ENCODE data around the gene SYCE1. TPM values are rescaled to one million over a fixed set of nuclear protein-coding genes. Genes with fewer than 3 reads are reported as not detected.

Gene SYCE1
- total and polyA plus RNA-seq, 2 of the 8 experiments (the other 6 are each of a cell fraction or from before 2014, with no cell fraction given): not detected

- no peak overlapping the region for H3K4me2 ChIP-seq (ENCODE audit: insufficient read depth in 1 of 2, low read depth in 2 of 2, low read length in 2 of 2)
- H3K23ac ChIP-seq (ENCODE audit: insufficient read length): no peak overlapping the region
- H3K14ac ChIP-seq (ENCODE audit: insufficient read length): no peak overlapping the region
- ChIA-PET POLR2A (ENCODE audit: partially characterized antibody) (no interaction called here), CTCF (ENCODE audit: partially characterized antibody) (interaction anchor here (0.6 kb wide), 1 partner anchor 357 kb away, joined by 3 read pairs; no protein-coding TSS in a partner anchor)
- H2BK20ac ChIP-seq (ENCODE audit: low read length): no peak overlapping the region
- no peak overlapping the region for H2BK12ac ChIP-seq (ENCODE audit: low read depth, low read length)
- H3K36me3 ChIP-seq (ENCODE audit: control insufficient read depth in 2 of 4, insufficient read depth in 4 of 4, low read length in 3 of 4): no peaks in the 10 kb centered on the region
- no peak overlapping the region for H4K5ac ChIP-seq (ENCODE audit: insufficient read length, low read depth, low read length)
- no peak overlapping the region for H3K4ac ChIP-seq (replicated peaks; ENCODE audit: insufficient read length, low read depth, low read length)
- H3K18ac ChIP-seq (ENCODE audit: extremely low read depth, low read length): no peak overlapping the region
- H2BK5ac ChIP-seq (ENCODE audit: low read depth, low read length): no peak overlapping the region
- no peak overlapping the region for H3K56ac ChIP-seq (replicated peaks; ENCODE audit: insufficient read length, low read depth, low read length)
- H2BK120ac ChIP-seq (replicated peaks; ENCODE audit: low read depth, low read length): no peak overlapping the region
- no peak overlapping the region for H4K91ac ChIP-seq (replicated peaks; ENCODE audit: insufficient read length, low read length)
- no peak for DNase-seq (ENCODE audit: low read depth in 1 of 2, low spot score in 2 of 2)
- WGBS, 2 experiments (ENCODE audit: extremely low coverage in 1 of 2, insufficient coverage in 1 of 2, insufficient read length in 1 of 2, insufficient replicate concordance in 2 of 2, low coverage in 1 of 2, low lambda C conversion rate in 2 of 2, missing lambda C conversion rate in 1 of 2): 49% methylated on average over 6 of the region's 6 CpGs; no CpG with 5 or more reads in 1 of the 2 experiments
- H2AFZ ChIP-seq (ENCODE audit: low read length): no peak overlapping the region
- no peaks in the 10 kb centered on the region for H4K20me1 ChIP-seq (replicated peaks in 1 of 2; ENCODE audit: control insufficient read depth in 1 of 2, insufficient read depth in 2 of 2, low read length in 2 of 2)
- H3K27me3 ChIP-seq (replicated peaks in 1 of 4; ENCODE audit: control insufficient read depth in 3 of 4, extremely low read depth in 1 of 4, insufficient read depth in 3 of 4, low read length in 3 of 4): no peaks in the 10 kb centered on the region
- H3K23me2 ChIP-seq (ENCODE audit: low read depth, low read length): no peaks in the 10 kb centered on the region
- H2BK15ac ChIP-seq (ENCODE audit: low read length): no peak overlapping the region
- H3K9me3 ChIP-seq (ENCODE audit: insufficient read depth in 2 of 2, low read depth in 1 of 2, low read length in 1 of 2): peaks cover 46 to 58% of the 10 kb centered on the region in 2 experiments
- H3K9ac ChIP-seq (replicated peaks in 1 of 4; ENCODE audit: extremely low read depth in 1 of 4, low read depth in 3 of 4, low read length in 3 of 4): no peak overlapping the region
- no peaks in the 10 kb centered on the region for H3K4me1 ChIP-seq (replicated peaks in 1 of 4; ENCODE audit: control insufficient read depth in 3 of 4, insufficient read depth in 4 of 4, low read length in 3 of 4)
- H3K79me1 ChIP-seq (ENCODE audit: low read depth, low read length): no peaks in the 10 kb centered on the region
- no peak overlapping the region for H3K4me3 ChIP-seq (ENCODE audit: extremely low read depth in 1 of 4, insufficient read depth in 2 of 4, low read depth in 3 of 4, low read length in 4 of 4)
- H2AK5ac ChIP-seq (ENCODE audit: low read depth, low read length): no peak overlapping the region
- no peak overlapping the region for H3K27ac ChIP-seq (ENCODE audit: low read depth, low read length)
- no peaks in the 10 kb centered on the region for H3K79me2 ChIP-seq (ENCODE audit: control insufficient read depth in 1 of 2, insufficient read depth in 2 of 2, low read length in 2 of 2)
- TF ChIP-seq CBX5 (IDR thresholded peaks at IDR 0.05; ENCODE audit: low read depth, low read length) (no peak), RFX5 (IDR thresholded peaks at IDR 0.05; ENCODE audit: borderline replicate concordance, low read depth, low read length) (no peak), CEBPB (IDR thresholded peaks at IDR 0.05; ENCODE audit: low read depth, low read length) (no peak), KDM5A (IDR thresholded peaks at IDR 0.05; ENCODE audit: low read length) (no peak), GTF2F1 (IDR thresholded peaks at IDR 0.05; ENCODE audit: borderline replicate concordance, low read depth, low read length) (no peak)
- no peak overlapping the region for H4K8ac ChIP-seq (ENCODE audit: extremely low read depth, insufficient read depth, low read length)
- no peak for FAIRE-seq
Observed at GRCh38 chr10:133592716-133593115, 27.3 kb upstream of the SYCE1 start.

All from H1 (cell line).